Esophagus squamous epithelium (tissue), 4 donors: Measurements from ENCODE around the gene CYP4F22.

Experiments
- POLR2A ChIP-seq, 4 donors: fragments of 450-650 bp; IDR thresholded peaks; one replicate each; pipeline ENCODE4 v1.6.1; 2017; ENCODE audit warnings: antibody characterized with exemption in 4 of 4, mild to moderate bottlenecking in 4 of 4, moderate library complexity in 3 of 4
- TF ChIP-seq, protein P1 (sequence below), 6 experiments: fragments of 450-650 bp in 4 of 6; fragments of 200-600 bp in 2 of 6; sonication (generic) in 2 of 6; IDR thresholded peaks; one replicate each; pipeline ENCODE4 v1.5.1; 2016 to 2019; ENCODE audit warnings: antibody characterized with exemption in 6 of 6, mild to moderate bottlenecking in 4 of 6, moderate library complexity in 4 of 6

DNA sequence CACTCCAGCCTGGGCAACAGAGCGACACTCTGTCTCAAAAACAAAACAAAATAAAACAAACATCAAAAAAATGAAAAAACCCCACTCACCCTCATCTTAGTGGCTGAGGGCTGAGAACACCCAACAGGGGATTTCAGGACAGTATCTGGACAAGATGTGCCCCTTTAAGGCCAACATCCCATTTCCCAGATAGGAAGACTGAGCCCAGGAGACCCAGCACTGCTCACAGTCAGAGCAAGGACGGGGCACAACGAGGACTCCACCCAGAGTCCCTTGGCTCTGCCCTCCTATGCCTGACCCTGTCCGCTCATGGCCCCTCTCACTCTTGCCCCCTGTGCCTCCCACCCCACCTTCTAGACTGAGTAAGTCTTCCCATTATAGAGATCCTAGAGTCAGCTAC, 53.8 kb downstream of the CYP4F22 start:
- TF ChIP-seq, protein P1, sequence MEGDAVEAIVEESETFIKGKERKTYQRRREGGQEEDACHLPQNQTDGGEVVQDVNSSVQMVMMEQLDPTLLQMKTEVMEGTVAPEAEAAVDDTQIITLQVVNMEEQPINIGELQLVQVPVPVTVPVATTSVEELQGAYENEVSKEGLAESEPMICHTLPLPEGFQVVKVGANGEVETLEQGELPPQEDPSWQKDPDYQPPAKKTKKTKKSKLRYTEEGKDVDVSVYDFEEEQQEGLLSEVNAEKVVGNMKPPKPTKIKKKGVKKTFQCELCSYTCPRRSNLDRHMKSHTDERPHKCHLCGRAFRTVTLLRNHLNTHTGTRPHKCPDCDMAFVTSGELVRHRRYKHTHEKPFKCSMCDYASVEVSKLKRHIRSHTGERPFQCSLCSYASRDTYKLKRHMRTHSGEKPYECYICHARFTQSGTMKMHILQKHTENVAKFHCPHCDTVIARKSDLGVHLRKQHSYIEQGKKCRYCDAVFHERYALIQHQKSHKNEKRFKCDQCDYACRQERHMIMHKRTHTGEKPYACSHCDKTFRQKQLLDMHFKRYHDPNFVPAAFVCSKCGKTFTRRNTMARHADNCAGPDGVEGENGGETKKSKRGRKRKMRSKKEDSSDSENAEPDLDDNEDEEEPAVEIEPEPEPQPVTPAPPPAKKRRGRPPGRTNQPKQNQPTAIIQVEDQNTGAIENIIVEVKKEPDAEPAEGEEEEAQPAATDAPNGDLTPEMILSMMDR (IDR thresholded peaks at IDR 0.05): no peak
- no peak for TF ChIP-seq POLR2A (IDR thresholded peaks at IDR 0.05)
